ENCODE results near the gene SNRPD2. TPM values are rescaled to one million over a fixed set of nuclear protein-coding genes. Genes with fewer than 3 reads are reported as not detected.
"Not testable (repeated sequence)": the region's sequence is repeated elsewhere in the genome, so short reads cannot be mapped to it uniquely, and the experiment has no call there.

SNRPD2 gene
- total RNA-seq, 1 donor from 2014 or later: 471 TPM

DNA sequence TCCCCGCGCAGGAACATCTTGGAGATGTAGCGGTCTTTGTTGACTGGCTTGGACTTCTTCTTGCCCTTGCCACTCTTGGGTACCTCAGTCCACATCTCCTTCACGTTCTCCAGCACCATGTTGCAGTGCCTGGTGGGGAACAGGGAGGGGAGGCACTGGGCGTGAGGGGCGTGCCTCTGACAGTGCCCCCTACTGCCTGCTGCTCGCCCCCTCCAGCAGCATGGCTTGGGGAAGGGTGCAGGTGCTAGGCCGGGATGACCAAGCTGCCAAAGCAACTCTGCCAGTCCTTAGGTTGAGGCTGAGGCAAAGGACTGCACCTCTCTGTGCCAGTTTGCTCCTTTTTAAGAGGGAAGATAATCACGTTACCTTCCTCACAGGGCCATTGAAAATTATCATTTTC, 4.2 kb downstream of the SNRPD2 start:
- Mint-ChIP-seq H3K36me3 (peaks cover 4% of the 10 kb centered on the region), H3K9me3 (no peaks in the 10 kb centered on the region)

DNA sequence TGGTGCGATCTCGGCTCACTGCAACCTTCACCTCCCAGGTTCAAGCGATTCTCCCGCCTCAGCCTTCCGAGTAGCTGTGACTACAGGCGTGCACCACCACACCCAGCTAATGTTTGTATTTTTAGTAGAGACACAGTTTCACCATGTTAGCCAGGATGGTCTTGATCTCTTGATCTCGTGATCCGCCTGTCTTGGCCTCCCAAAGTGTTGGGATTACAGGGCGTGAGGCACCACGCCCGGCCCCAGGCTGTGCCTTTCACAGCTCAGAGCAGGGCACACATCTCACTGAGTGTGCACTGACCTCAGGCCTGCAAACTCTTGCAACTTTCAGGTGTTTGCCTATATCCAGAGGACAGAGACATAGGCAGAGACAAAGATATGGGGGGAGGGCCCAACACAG, 6.7 kb downstream of the SNRPD2 start:
- not testable (repeated sequence) for H3K27ac Mint-ChIP-seq; H3K4me1 Mint-ChIP-seq (ENCODE audit: unreplicated experiment); DNase-seq (ENCODE audit: extremely low spot score, unreplicated experiment); H3K27me3 Mint-ChIP-seq; H3K9me3 Mint-ChIP-seq; H3K36me3 Mint-ChIP-seq; H3K4me3 Mint-ChIP-seq

More for the DNA sequence above, 4.2 kb downstream of the SNRPD2 start:
- H3K4me3 Mint-ChIP-seq: no peak overlapping the region
- DNase-seq (ENCODE audit: extremely low spot score, unreplicated experiment): no peak
- no peak overlapping the region for H3K27ac Mint-ChIP-seq
- TF ChIP-seq, protein P1, sequence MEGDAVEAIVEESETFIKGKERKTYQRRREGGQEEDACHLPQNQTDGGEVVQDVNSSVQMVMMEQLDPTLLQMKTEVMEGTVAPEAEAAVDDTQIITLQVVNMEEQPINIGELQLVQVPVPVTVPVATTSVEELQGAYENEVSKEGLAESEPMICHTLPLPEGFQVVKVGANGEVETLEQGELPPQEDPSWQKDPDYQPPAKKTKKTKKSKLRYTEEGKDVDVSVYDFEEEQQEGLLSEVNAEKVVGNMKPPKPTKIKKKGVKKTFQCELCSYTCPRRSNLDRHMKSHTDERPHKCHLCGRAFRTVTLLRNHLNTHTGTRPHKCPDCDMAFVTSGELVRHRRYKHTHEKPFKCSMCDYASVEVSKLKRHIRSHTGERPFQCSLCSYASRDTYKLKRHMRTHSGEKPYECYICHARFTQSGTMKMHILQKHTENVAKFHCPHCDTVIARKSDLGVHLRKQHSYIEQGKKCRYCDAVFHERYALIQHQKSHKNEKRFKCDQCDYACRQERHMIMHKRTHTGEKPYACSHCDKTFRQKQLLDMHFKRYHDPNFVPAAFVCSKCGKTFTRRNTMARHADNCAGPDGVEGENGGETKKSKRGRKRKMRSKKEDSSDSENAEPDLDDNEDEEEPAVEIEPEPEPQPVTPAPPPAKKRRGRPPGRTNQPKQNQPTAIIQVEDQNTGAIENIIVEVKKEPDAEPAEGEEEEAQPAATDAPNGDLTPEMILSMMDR (conservative IDR thresholded peaks at IDR 0.05): no peak
- no peaks in the 10 kb centered on the region for H3K27me3 Mint-ChIP-seq
- peaks cover 12% of the 10 kb centered on the region for H3K4me1 Mint-ChIP-seq (ENCODE audit: unreplicated experiment)

DNA sequence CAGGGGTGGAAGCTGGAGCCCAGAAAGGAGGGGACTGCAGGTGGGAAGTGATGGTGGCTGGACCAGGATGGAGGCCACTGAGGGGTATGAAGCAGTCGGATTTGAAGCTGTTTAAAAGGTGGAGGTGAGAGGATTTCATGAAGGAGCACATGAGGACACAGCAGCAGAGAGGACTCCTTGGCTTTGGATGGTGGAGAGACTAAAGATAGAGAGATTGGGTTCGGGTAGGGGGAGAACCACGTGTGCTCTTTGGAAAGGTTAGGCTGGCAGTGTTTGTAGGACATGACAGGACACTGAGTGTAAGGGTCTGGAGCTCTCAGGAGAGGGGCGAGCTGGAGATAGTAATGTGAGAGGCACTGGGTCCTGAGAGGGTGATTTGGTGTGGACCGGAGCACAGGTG, 8.8 kb downstream of the SNRPD2 start:
- no peak for DNase-seq (ENCODE audit: extremely low spot score, unreplicated experiment)
- Mint-ChIP-seq H3K4me3 (no peak overlapping the region), H3K27ac (peak overlapping the region; percentile 3), H3K4me1 (ENCODE audit: unreplicated experiment) (peaks cover 4% of the 10 kb centered on the region), H3K27me3 (peaks cover 14% of the 10 kb centered on the region), H3K9me3 (no peaks in the 10 kb centered on the region), H3K36me3 (no peaks in the 10 kb centered on the region)
- TF ChIP-seq, protein P1 (conservative IDR thresholded peaks at IDR 0.05): no peak

DNA sequence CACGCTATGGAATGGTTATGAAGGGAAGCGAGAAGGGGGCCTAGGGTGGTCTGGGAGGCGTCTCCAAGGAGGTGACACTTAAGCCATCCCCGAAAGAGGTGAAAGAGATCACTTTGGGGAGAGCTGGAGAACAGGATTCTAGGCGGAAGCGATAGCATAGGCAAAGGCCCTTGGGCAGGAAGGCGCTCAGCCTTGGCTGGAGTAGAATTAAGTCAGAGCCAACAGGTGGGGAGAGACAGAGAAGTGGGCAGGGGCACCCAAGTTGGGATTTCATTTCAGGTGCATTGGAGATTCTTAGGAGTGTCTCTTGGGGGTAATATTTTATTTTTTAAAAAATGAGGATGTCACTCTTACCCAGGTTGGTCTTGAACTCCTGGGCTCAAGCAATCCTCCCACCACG, 9.6 kb downstream of the SNRPD2 start:
- DNase-seq (ENCODE audit: extremely low spot score, unreplicated experiment): no peak
- Mint-ChIP-seq H3K36me3 (no peaks in the 10 kb centered on the region), H3K4me1 (ENCODE audit: unreplicated experiment) (peaks cover 9% of the 10 kb centered on the region), H3K4me3 (no peak overlapping the region), H3K9me3 (no peaks in the 10 kb centered on the region), H3K27me3 (peaks cover 21% of the 10 kb centered on the region), H3K27ac (peak overlapping the region; percentile 36)
- TF ChIP-seq, protein P1 (conservative IDR thresholded peaks at IDR 0.05): no peak

DNA sequence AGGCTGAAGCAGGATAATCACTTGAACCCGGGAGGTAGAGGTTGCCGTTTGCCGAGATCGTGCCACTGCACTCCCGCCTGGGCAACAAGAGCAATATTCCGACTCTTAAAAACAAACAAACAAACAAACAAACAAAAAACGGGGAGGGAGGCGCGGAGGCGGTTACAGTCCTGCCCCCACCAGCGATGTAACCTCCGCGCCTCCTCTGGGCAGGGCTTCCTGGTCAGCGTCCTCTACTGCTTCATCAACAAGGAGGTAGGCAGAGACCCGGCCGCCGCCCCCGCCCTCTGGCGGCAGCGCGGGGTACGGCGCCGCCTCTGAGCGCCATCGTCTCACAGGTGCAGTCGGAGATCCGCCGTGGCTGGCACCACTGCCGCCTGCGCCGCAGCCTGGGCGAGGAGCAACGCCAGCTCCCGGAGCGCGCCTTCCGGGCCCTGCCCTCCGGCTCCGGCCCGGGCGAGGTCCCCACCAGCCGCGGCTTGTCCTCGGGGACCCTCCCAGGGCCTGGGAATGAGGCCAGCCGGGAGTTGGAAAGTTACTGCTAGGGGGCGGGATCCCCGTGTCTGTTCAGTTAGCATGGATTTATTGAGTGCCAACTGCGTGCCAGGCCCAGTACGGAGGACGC, 10.2 kb downstream of the SNRPD2 start:
- DNase-seq (ENCODE audit: extremely low spot score, unreplicated experiment): peak; percentile 87
- H3K4me1 Mint-ChIP-seq (ENCODE audit: unreplicated experiment): peaks cover 9% of the 10 kb centered on the region
- H3K27me3 Mint-ChIP-seq: peaks cover 24% of the 10 kb centered on the region
- peak overlapping the region; percentile 46 for H3K27ac Mint-ChIP-seq
- no peaks in the 10 kb centered on the region for H3K9me3 Mint-ChIP-seq
- H3K4me3 Mint-ChIP-seq: peak overlapping the region; percentile 85
- TF ChIP-seq, protein P1 (conservative IDR thresholded peaks at IDR 0.05): peak; percentile 98
- no peaks in the 10 kb centered on the region for H3K36me3 Mint-ChIP-seq

DNA sequence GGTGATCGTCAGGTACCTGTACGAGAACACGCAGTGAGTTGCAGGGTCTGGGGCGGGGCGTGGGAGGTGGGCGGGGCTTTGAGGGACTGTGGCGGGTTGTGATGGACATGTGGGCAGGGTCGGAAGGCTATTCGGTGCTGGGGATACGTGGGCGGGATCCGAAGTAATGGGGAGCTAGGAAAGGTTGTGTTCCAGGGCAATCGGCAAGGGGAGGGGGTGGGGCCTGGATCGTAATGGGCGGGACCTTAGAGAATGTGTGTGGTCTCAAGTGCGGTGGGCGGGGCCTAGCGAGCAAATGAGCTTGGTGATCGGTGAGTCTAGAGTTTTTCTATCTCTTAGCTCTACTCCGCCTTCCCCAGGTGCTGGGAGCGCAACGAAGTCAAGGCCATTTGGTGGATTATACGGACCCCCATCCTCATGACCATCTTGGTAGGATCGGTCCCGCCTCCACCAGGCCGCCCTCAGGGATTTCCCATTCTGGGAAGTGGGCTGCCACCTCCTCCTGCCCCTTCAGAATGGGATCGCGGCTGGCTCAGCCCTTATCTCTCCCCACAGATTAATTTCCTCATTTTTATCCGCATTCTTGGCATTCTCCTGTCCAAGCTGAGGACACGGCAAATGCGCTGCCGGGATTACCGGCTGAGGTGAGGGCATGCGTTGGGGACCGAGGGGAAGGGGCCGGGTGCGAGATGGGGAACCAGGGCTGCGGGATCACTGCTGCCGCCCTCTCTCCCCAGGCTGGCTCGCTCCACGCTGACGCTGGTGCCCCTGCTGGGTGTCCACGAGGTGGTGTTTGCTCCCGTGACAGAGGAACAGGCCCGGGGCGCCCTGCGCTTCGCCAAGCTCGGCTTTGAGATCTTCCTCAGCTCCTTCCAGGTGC, 14.2 kb downstream of the SNRPD2 start:
- Mint-ChIP-seq H3K36me3 (no peaks in the 10 kb centered on the region), H3K27me3 (peaks cover 50% of the 10 kb centered on the region), H3K4me3 (peak overlapping the region; percentile 89), H3K4me1 (ENCODE audit: unreplicated experiment) (peaks cover 9% of the 10 kb centered on the region), H3K9me3 (no peaks in the 10 kb centered on the region), H3K27ac (peak overlapping the region; percentile 90)
- peak; percentile 84 for DNase-seq (ENCODE audit: extremely low spot score, unreplicated experiment)
- TF ChIP-seq, protein P1 (conservative IDR thresholded peaks at IDR 0.05): peak; percentile 45

Measured in type B pancreatic cell (in vitro differentiated cells).